NCI-H1417 treated with DMSO at 0.1 percent for 48 hours (cell line): Measurements from ENCODE around the gene BABAM2.
"Not testable (repeated sequence)": the region's sequence is repeated elsewhere in the genome, so short reads cannot be mapped to it uniquely, and the experiment has no call there.

Experiments
- DNase-seq: peaks from one replicate; lab custom pipeline; 2025; lab: John Stamatoyannopoulos, UW

Gene BABAM2

GRCh38 chr2:28074137-28074536 lies 183.6 kb downstream of the BABAM2 start:
- no peak for DNase-seq

- DNase-seq, result no peak
Observed at GRCh38 chr2:28080911-28081310, 190.4 kb downstream of the BABAM2 start.

GRCh38 chr2:28082131-28082530 lies 191.6 kb downstream of the BABAM2 start:
- DNase-seq, result no peak

DNA sequence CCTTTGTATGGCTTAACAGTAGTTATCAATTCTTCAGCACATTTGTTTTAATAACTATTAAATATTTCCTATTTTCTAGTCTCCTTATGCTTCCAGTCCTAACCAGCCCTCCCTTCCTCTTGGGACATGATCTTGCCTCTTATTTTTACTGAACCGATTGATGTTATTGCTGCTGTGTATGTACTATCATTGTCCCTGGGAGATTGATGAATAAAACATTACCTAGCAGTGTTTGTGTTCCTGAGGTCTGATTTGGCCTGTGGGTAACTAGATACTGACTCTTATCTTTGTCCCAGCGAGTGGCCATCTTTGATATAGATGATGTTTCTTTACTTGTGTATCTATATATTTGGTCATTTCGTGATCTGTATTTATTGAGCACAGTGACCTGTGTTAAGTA lies 192.9 kb downstream of the BABAM2 start:
- DNase-seq, result no peak

DNA sequence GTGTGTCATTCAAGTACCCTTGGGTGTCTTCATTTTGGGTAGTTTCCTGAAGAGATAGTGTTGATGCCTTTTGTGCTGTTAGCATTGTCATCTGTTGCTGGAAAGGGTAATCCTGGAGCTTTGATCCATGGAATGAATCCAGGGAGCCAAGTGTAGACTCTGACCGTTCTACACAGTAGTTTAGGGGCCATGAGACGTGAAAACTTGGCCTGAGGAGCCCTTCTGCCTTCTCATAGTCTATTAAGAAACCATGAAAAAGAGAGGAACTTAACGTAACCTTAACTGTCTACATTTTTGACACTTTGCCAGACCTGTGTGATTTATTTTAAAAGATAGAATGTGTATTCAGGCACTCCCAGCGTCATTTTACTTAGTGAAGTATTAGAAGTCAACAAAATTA lies 194.0 kb downstream of the BABAM2 start:
- DNase-seq, result no peak

DNA sequence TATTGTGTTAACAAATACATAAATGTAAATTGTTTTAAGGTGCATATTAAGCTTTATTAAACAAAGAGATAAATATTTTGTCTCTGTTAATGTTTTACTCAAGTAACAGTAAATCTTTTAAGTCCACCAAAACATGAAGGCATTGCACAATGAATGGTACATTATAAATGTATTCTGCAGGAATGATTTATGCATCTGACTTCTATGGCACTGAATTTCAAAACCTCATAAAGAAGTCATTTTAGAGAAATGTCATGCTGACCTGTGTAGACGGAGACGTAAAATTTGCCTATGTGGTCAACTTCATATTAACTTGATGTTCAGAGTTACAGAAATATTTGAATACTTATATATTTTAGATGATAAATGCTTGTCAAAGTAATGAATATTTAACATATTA lies 194.7 kb downstream of the BABAM2 start:
- no peak for DNase-seq

DNA sequence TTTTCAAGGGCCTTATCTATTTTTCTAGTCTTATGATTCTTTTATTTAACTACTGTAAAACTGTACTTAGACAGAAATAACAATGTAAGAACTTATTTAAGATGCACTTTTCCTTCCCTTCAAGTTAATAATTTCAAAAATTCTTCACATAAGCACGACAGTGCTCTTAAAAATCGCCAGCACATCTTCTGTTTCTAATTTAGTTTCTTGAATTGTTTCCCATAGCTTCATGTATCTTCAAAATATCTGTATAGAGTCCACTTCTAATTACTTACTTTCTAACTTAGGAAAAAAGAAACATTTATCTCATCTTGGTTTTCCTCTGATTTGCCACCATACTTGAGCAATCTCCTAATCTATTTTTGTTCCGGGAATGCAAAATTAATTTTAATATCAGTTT lies 196.1 kb downstream of the BABAM2 start:
- DNase-seq, result no peak

DNA sequence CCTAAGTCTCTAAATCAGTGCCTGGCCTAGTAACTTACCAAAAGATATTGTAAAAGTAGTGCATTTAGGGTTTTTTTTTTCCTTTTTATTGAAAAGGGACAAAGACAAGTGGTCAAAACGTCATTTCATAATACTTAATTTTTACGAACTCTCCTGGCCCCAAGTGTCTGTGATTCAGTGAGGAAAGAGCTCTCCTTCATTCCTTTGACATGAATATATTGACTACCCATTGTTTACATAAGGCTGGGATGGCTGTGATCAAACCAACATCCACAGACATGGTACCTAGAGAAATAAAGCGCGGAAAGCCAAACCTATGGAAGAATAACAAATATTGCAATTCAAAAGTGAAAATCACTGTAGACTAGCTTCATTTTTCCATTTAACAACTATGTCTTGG lies 198.4 kb downstream of the BABAM2 start:
- DNase-seq, result no peak

DNA sequence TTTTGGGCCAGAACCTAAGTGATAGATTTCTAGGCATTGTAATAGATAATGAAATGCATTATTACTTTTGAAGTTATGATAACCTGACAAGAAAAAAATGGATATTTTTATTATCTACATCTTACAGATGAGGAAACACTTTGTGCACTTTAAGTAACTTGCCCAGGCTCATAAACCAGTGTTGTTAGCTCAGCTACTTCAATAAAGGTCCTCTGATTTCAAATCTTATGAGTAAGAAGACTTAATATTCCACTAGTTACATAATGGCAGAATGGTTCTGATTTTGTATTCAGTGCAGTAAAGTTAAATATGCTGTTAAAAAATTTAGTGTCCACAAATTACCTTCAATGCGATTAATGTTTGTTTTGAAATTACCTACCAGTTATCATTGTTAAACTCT lies 199.0 kb downstream of the BABAM2 start:
- no peak for DNase-seq

GRCh38 chr2:28093308-28093707 lies 202.8 kb downstream of the BABAM2 start:
- no peak for DNase-seq

DNA sequence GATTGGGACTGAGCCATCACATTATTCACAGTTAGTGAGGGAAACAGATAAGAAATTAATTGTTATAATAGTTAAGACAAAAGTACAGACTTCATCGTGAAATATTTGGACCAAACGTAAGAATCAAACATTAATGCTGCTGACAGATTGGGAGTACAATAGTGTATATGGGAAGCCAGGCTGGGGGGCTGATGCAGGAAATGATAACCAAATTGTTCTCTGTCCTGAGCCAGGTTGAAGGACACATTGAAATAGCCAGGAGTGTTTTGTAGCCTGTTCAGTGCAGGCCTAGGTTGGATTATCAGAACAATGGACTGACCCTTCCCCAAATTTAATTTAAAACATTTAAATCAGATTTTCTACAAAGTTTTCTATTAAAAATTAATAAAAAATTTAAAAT lies 203.2 kb downstream of the BABAM2 start:
- DNase-seq, result no peak

DNA sequence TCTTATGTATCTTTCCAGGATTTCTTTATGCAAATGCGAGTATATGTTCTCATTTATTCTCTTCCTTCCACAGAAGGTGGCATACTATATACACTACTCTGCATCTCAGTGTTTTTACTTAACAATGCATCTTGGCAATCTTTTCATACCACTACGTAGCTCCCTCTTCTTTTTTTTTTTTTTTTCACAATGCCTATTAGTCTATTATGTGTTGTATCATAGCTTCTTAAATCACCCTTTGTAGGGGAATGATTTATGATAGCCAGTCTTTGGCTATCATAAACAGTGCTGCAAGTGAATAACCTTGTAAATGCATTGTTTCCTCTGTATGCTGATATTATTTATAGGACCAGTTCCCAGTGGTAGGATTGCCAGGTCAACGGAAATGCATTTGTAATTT lies 204.2 kb downstream of the BABAM2 start:
- no peak for DNase-seq

DNA sequence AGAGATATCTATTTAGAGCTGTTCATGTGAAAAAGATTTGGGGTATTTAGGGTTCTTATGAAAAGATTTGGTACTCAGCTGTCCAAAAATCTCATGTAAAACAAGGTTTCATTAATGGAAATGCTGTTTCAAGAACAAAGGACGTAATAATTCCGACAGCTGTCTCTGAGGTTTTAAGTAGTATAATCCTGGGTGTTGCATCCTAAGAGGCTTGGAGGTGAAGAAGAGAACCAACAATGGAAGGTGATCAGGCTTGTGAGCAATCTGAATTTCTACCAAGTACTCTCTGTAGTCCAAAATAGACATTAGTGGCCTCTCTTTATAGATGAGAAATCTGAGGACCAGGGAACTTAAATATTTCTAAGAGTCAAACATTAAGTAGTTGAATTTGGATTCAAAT lies 205.1 kb downstream of the BABAM2 start:
- DNase-seq, result no peak

DNA sequence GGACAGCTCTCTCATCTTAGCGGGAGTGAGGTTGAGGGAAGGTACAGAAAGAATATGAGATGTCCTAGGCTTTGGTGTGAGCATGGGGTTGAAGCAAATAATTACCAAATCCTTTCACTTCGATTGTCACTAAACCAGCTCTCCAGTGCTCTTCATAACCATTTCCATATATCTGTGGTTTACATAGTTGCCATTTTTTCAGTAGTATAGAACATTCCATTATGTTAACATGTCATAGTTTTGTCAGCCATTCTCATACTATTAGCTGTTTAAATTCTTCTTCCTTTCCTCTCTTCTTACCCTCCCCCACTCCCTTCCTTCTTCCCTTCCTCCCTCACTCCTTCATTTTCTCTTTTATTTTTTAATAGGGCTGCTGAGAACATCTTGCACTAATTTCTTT lies 205.9 kb downstream of the BABAM2 start:
- DNase-seq, result no peak

- DNase-seq, result no peak
Observed at GRCh38 chr2:28098501-28099225, 208.1 kb downstream of the BABAM2 start.

DNA sequence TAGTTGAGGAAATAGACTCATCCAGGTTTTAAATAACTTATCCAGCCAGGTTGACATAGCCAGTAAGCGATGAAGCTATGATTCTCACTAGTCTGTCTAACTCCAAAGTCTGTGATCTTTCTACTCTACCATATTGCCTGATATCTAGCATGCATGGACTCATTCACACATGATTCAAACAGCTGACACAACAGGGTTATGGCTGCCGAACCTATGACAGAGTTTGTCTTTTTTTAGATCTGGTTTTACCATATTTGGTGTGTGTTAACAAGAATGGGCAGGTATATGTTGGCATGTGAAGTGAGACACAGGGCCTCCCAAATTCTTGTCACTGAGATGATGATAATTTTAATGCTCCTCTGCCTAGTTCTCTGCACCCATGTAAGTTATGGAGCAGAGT lies 210.6 kb downstream of the BABAM2 start:
- DNase-seq, result no peak

DNA sequence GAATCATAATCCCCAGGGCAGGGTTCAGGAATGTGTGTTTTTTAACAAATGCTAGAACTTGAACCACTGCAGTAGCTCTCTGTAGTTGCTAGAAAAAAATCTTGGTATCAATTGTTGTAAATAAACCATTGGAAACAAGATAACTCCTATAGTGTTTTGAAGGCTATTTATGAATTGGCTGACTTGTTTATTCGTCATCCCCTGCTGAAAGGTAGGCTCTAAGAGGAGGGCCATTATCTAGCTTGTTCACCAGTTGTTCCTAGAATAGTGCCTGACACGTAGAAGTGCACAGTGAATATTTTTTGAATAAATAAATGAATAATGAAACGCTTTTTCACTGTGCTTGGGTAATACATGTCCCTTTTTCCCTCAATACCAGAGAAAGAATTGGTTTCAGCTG lies 211.4 kb downstream of the BABAM2 start:
- DNase-seq, result no peak

- no peak for DNase-seq
Observed at GRCh38 chr2:28102455-28102874, 211.9 kb downstream of the BABAM2 start.

DNA sequence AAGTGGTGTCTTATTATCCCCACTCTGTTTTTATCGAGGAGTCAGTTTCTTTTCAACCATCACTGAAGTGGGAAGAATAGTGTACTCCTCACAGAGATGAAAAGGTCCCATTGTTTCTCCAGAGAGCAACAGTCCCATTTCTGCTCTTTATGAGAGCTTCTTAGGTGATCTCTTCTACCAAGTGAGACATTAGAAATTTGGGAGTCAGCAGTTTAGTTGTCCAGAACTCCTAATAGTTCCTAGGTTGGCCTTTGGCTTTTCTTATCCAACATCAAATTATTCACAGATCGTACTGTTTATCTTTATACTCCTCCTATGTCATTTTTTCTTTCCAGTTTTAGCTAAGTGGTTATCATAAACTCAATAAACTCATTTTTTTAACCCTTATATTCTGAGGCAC lies 213.1 kb downstream of the BABAM2 start:
- DNase-seq, result no peak

- DNase-seq, result no peak
Observed at GRCh38 chr2:28108143-28108542, 217.6 kb downstream of the BABAM2 start.

GRCh38 chr2:28113771-28114170 lies 223.2 kb downstream of the BABAM2 start:
- not testable (repeated sequence) for DNase-seq

DNA sequence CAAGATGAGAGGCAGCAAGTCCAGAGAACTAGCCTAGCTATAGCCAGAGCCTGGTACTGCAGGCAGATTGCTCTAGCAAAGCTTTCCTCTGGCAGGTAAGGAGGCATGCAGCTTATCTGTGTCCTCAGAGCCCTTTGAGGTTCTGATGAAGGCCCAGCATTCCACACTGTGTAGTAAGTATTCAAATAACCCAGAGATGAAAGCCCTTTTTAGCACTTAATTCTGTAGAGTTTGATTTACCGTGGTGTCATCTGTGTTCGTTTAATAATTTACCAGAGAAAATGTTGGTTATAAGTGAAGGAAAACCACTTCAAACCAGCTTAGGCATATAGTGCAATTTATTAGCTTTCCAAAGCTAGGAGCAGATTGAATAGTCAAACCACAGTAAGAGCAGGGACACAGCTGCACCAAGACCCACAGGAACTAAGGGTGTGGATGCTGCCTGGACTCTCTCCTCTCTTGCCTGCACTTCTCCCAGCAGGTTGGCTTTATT lies 226.6 kb downstream of the BABAM2 start:
- DNase-seq, result no peak

- no peak for DNase-seq
Observed at GRCh38 chr2:28119631-28120030, 229.1 kb downstream of the BABAM2 start.

GRCh38 chr2:28128281-28128950 lies 237.9 kb downstream of the BABAM2 start:
- DNase-seq, result no peak
